ENCODE results near the gene IFT22.

DNA sequence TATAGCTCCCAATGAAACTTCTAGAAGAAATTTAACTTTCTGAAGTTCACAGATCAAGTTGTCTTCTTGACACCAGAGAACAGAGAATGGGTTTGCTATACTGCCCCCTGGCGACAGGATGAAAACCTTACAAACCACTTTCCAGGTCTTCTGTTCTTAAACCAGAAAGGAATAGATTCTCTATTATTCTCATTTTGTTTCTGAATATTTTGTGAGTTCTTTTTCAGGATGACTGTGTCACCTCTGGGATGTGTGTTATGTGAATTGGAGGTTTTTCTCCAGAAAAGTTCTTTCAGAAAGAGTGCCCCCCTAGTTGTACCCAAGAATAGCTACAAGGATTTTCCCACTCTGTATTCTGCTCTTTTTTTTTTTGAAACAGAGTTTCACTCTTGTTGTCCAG is 6.3 kb downstream of the IFT22 start:
- TF ChIP-seq, protein P1, sequence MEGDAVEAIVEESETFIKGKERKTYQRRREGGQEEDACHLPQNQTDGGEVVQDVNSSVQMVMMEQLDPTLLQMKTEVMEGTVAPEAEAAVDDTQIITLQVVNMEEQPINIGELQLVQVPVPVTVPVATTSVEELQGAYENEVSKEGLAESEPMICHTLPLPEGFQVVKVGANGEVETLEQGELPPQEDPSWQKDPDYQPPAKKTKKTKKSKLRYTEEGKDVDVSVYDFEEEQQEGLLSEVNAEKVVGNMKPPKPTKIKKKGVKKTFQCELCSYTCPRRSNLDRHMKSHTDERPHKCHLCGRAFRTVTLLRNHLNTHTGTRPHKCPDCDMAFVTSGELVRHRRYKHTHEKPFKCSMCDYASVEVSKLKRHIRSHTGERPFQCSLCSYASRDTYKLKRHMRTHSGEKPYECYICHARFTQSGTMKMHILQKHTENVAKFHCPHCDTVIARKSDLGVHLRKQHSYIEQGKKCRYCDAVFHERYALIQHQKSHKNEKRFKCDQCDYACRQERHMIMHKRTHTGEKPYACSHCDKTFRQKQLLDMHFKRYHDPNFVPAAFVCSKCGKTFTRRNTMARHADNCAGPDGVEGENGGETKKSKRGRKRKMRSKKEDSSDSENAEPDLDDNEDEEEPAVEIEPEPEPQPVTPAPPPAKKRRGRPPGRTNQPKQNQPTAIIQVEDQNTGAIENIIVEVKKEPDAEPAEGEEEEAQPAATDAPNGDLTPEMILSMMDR (IDR thresholded peaks at IDR 0.05) = peak; percentile 54 to 85 (median 76)
- TF ChIP-seq POLR2A (IDR thresholded peaks at IDR 0.05) = no peak

Data from right lobe of liver (tissue), 4 donors.